GM03348 (cell line): Measurements from ENCODE around the gene TENT5C.

ENCODE experiments used
- DNase-seq: peaks from one replicate; pipeline ENCODE4 v3.0.0; 2012; ENCODE audit warnings: low spot score

The TENT5C gene

GRCh38 chr1:117657949-117658660, 52.3 kb downstream of the TENT5C start:
- DNase-seq = no peak

DNA sequence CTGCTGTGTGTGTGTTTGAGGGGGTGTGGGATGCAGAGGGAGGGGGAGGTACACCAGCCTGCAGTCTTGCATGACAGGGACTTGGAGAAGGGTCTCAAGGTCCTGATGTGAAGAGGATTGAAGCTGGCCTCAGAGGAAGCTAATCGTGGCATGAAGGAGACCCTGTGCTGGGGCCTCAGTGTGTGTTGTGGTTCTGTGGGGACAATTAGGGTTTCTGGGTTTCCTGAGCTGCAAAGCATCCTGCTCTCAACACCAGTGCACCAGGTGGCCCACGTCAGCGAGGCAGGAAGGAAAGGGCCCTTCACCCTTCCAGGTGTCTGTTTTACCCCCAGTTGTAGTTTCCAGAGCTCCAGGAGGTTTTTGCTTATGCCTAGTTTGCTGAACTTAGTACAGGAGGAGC, 52.8 kb downstream of the TENT5C start:
- no peak for DNase-seq

DNA sequence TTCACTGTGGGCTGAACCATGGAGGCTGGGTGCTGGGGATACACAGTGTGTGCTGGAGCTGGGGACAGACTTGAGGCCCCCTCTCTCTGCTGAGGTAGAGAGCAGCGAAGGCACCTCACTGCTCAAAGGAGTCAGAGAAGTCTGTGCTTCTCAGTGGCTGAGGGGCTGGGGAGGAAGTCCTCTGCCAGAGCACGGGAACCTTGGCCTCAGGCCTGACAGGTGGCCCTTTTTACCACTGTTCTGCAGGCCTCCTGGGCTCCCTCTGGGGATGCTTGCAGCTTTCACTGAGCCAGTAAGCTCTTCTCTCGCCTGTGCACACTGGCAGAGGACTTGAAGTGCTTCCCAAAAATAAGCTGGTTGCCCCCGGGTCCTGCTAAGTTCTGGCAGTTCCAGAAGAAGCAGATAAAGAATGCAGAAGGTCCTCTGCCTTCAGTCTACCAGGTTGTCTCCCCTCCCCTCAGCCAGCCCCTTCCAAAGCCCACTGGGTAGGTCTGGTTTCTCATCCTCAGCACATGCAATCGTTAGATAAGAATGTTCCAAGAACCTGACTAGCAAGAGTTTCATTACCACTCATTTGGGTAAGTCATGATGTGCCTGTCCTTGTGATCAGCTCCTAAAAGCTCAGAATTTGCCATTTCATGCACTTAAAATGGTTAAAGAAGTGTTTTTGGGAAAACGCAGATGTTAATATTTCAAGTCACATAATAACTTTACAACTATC, 53.9 kb downstream of the TENT5C start:
- DNase-seq = no peak

DNA sequence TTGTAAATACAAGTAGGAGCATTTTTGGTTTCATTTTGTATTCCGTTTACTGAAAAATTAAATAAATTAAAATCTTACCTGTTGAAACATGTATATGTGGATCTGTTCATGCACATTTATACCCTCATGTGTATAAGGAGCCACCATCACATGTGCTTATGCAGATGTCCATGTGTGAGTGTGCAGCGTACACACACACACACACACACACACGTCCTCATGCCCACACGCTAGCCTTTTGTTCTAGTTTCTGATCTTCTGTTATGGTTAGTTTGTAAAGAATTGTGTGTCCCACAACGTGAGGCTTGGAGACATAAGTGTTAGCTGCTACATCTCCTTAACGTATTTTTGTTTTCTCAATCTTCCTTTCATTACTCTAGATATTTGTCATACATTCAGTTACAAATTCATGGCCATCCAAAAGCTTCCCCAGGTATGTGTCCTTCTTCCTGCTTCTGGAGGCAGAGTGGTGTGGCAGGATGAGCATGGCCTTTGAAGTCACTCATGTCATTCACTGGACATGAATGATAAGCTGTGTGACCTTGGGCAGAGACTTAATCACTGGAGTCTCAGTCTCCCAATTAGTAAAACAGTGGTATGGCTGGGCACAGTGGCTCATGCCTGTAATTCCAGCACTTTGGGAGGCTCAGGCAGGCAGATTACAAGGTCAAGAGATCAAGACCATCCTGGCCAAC, 54.6 kb downstream of the TENT5C start:
- no peak for DNase-seq

GRCh38 chr1:117661027-117661426, 55.2 kb downstream of the TENT5C start:
- DNase-seq = no peak

GRCh38 chr1:117662667-117663066, 56.8 kb downstream of the TENT5C start:
- DNase-seq = no peak

DNA sequence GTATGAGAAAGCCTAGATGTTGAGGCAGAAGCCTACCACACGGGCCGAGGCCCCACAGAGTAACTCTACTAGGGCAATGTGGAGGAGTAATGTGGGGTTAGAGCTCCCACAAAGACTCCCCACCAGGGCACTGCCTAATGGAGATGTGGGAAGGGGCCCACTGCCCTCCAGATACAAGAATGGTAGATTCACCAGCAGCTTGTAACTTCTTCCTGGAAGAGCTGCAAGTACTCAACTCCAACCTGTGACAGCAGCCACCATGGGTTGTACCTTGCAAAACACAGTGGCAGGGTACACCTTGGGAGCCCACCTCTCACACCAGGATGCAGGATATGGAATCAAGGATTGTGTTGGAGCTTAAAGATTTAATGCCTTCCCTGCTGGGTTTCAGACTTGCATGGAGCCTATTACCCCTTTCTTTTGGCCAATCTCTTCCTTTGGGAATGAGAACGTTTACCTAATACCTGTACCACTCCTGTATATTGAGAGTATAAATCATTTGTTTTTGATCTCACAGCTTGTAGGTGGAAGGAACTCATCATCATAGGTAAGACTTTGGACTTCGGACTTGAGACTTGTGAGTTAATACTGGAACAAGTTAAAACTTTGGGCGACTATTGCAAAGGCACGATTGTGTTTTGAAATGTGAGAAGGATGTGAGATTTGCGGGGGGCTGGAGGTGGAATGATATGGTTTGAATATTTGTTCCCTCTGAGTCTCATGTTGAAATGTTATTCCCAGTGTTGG, 57.5 kb downstream of the TENT5C start:
- no peak for DNase-seq

GRCh38 chr1:117664314-117664713, 58.5 kb downstream of the TENT5C start:
- DNase-seq = no peak

GRCh38 chr1:117665556-117666270, 59.9 kb downstream of the TENT5C start:
- no peak for DNase-seq

DNA sequence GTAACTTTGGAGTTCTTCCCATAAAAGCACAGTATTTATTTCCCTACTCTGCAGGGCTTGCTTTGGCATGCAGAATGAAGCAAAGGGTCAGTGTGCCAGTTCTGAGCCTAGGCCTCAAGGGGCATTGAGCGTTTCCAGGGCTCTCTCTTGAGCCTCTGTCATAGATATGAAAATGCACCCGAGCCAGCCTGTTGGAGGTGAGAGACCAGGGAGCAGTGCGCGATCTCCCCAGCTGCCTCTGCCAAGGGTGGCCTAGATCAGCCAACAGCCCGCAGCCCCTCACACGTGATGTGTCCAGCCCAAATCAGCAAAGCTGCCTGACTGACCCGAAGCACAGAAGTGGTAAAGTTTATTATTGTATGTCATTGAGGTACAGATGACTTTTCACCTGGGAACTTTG, 63.7 kb downstream of the TENT5C start:
- DNase-seq = no peak

- no peak for DNase-seq
Observed at GRCh38 chr1:117670976-117671780, 65.3 kb downstream of the TENT5C start.

- DNase-seq = peak; percentile 65
Observed at GRCh38 chr1:117671781-117672501, 66.1 kb downstream of the TENT5C start.

- no peak for DNase-seq
Observed at GRCh38 chr1:117672756-117673155, 66.9 kb downstream of the TENT5C start.

GRCh38 chr1:117673405-117673804, 67.6 kb downstream of the TENT5C start:
- peak; percentile 67 for DNase-seq

GRCh38 chr1:117674521-117675400, 68.9 kb downstream of the TENT5C start:
- peak; percentile 77 for DNase-seq

- no peak for DNase-seq
Observed at GRCh38 chr1:117675907-117676430, 70.1 kb downstream of the TENT5C start.

DNA sequence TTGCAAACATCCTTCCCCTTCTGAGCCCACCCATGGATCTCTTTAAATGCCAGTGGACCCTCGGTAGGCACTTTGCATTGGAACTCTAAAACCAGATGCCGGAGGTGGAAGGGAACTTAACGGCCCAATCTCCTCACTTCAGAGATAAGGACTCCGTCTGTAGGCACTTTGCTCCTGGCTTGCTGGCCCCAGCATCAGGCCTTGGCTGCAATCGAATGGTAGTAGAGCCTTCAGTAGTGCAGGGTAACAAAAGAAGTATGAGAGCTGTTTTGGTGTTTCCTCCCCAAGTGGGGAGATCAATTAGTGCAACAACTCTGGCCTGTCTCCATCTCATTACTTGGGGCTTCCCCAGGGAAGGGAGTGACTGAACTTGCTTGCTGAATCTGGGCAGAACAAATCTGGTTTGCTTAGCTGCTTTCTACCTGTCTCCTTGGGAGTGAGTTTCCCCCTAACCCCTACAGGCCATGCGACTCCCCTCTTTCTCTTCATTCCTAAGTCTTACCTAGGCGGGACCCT, 70.8 kb downstream of the TENT5C start:
- DNase-seq = no peak
